NCI-H2227 (cell line): ENCODE measurements around the gene GNAL.
A peak's percentile ranks its signal among the peaks of the same experiment; 100 is the strongest.
"Not testable (repeated sequence)": the region's sequence is repeated elsewhere in the genome, so short reads cannot be mapped to it uniquely, and the experiment has no call there.

Experiments used
- DNase-seq: peaks from one replicate; lab custom pipeline; 2025; ENCODE audit not compliant: unreplicated experiment; lab: John Stamatoyannopoulos, UW

GNAL gene

GRCh38 chr18:11901826-11902438 lies 212.9 kb downstream of the GNAL start:
- DNase-seq, result no peak

- DNase-seq, result no peak
These were observed 213.6 kb downstream of the GNAL start for GRCh38 chr18:11902522-11903292.

- no peak for DNase-seq
These were observed 216.5 kb downstream of the GNAL start for GRCh38 chr18:11905613-11906012.

GRCh38 chr18:11906176-11906575 lies 217.1 kb downstream of the GNAL start:
- DNase-seq, result no peak

- no peak for DNase-seq
These were observed 218.1 kb downstream of the GNAL start for GRCh38 chr18:11906926-11907874.

GRCh38 chr18:11908182-11909060 lies 219.4 kb downstream of the GNAL start, which contains the start of gene MPPE1:
Gene MPPE1, minus strand, starts transcription at chr18:11908317. Its CDS starts 11,053 bp downstream, at chr18:11897264.
- DNase-seq, result peak; percentile 92

- no peak for DNase-seq
These were observed 220.0 kb downstream of the GNAL start for GRCh38 chr18:11909061-11909455.

GRCh38 chr18:11909591-11910026 lies 220.5 kb downstream of the GNAL start:
- DNase-seq, result no peak

GRCh38 chr18:11916880-11917279 lies 227.8 kb downstream of the GNAL start:
- DNase-seq, result not testable (repeated sequence)

- not testable (repeated sequence) for DNase-seq
These were observed 230.5 kb downstream of the GNAL start for GRCh38 chr18:11919522-11919921.

GRCh38 chr18:11923450-11923849 lies 234.4 kb downstream of the GNAL start:
- DNase-seq, result no peak

GRCh38 chr18:11925800-11926481 lies 236.9 kb downstream of the GNAL start:
- no peak for DNase-seq

GRCh38 chr18:11927497-11927896 lies 238.4 kb downstream of the GNAL start:
- no peak for DNase-seq

GRCh38 chr18:11932393-11932792 lies 243.3 kb downstream of the GNAL start:
- DNase-seq, result no peak
